Measurements from ENCODE around the gene ACSM6.

The ACSM6 gene

GRCh38 chr10:95245425-95246055 is 51.5 kb downstream of the ACSM6 start:
- DNase-seq (ENCODE audit: low spot score) = no peak

- peak; percentile 84 for DNase-seq (ENCODE audit: low spot score)
Observed at GRCh38 chr10:95246582-95247051, 52.6 kb downstream of the ACSM6 start.

- no peak for DNase-seq (ENCODE audit: low spot score)
Observed at GRCh38 chr10:95247200-95247880, 53.3 kb downstream of the ACSM6 start.

GRCh38 chr10:95247881-95248583 is 54.0 kb downstream of the ACSM6 start:
- no peak for DNase-seq (ENCODE audit: low spot score)

- no peak for DNase-seq (ENCODE audit: low spot score)
Observed at GRCh38 chr10:95248989-95249388, 55.0 kb downstream of the ACSM6 start.

- no peak for DNase-seq (ENCODE audit: low spot score)
Observed at GRCh38 chr10:95249467-95249866, 55.4 kb downstream of the ACSM6 start.

GRCh38 chr10:95250856-95251255 is 56.8 kb downstream of the ACSM6 start:
- DNase-seq (ENCODE audit: low spot score) = no peak

- no peak for DNase-seq (ENCODE audit: low spot score)
Observed at GRCh38 chr10:95253007-95253406, 59.0 kb downstream of the ACSM6 start.

- DNase-seq (ENCODE audit: low spot score) = no peak
Observed at GRCh38 chr10:95253686-95254085, 59.6 kb downstream of the ACSM6 start.

GRCh38 chr10:95254629-95255028 is 60.6 kb downstream of the ACSM6 start:
- no peak for DNase-seq (ENCODE audit: low spot score)

GRCh38 chr10:95256268-95256667 is 62.2 kb downstream of the ACSM6 start:
- no peak for DNase-seq (ENCODE audit: low spot score)

- no peak for DNase-seq (ENCODE audit: low spot score)
Observed at GRCh38 chr10:95257849-95258248, 63.8 kb downstream of the ACSM6 start.

GRCh38 chr10:95260397-95260881 is 66.4 kb downstream of the ACSM6 start:
- DNase-seq (ENCODE audit: low spot score) = no peak

- DNase-seq (ENCODE audit: low spot score) = no peak
Observed at GRCh38 chr10:95260909-95261552, 67.0 kb downstream of the ACSM6 start.

GRCh38 chr10:95261926-95262325 is 67.9 kb downstream of the ACSM6 start:
- no peak for DNase-seq (ENCODE audit: low spot score)

GRCh38 chr10:95262763-95263518 is 68.9 kb downstream of the ACSM6 start:
- no peak for DNase-seq (ENCODE audit: low spot score)

GRCh38 chr10:95263864-95264226 is 69.8 kb downstream of the ACSM6 start:
- no peak for DNase-seq (ENCODE audit: low spot score)

- DNase-seq (ENCODE audit: low spot score) = no peak
Observed at GRCh38 chr10:95264227-95265051, 70.4 kb downstream of the ACSM6 start.

- DNase-seq (ENCODE audit: low spot score) = no peak
Observed at GRCh38 chr10:95265572-95265971, 71.5 kb downstream of the ACSM6 start.

GRCh38 chr10:95266674-95267095 is 72.6 kb downstream of the ACSM6 start:
- no peak for DNase-seq (ENCODE audit: low spot score)

- DNase-seq (ENCODE audit: low spot score) = no peak
Observed at GRCh38 chr10:95267251-95267650, 73.2 kb downstream of the ACSM6 start.
